AG09309 (cell line): ENCODE data around the gene PROP1.
"Not testable (repeated sequence)": the region's sequence is repeated elsewhere in the genome, so short reads cannot be mapped to it uniquely, and the experiment has no call there.

ENCODE experiments used
- DNase-seq: peaks from one replicate; pipeline ENCODE4 v3.0.0-alpha.2; 2010; ENCODE audit warnings: low read depth
- H3K4me3 ChIP-seq: 2 replicates; pipeline ENCODE4 v1.5.1; 2011; ENCODE audit warnings: mild to moderate bottlenecking, low read depth, low read length, moderate library complexity; ENCODE audit not compliant: control insufficient read depth
- TF ChIP-seq, protein P1 (sequence below): IDR thresholded peaks from 2 replicates; pipeline ENCODE4 v1.5.1; 2011; ENCODE audit warnings: mild to moderate bottlenecking, low read depth, low read length, inconsistent platforms; ENCODE audit not compliant: insufficient read depth, control insufficient read depth; ENCODE audit errors: missing control alignments

The PROP1 gene

GRCh38 chr5:177980743-177981151 is 15.3 kb downstream of the PROP1 start:
- TF ChIP-seq, protein P1, sequence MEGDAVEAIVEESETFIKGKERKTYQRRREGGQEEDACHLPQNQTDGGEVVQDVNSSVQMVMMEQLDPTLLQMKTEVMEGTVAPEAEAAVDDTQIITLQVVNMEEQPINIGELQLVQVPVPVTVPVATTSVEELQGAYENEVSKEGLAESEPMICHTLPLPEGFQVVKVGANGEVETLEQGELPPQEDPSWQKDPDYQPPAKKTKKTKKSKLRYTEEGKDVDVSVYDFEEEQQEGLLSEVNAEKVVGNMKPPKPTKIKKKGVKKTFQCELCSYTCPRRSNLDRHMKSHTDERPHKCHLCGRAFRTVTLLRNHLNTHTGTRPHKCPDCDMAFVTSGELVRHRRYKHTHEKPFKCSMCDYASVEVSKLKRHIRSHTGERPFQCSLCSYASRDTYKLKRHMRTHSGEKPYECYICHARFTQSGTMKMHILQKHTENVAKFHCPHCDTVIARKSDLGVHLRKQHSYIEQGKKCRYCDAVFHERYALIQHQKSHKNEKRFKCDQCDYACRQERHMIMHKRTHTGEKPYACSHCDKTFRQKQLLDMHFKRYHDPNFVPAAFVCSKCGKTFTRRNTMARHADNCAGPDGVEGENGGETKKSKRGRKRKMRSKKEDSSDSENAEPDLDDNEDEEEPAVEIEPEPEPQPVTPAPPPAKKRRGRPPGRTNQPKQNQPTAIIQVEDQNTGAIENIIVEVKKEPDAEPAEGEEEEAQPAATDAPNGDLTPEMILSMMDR: no peak

DNA sequence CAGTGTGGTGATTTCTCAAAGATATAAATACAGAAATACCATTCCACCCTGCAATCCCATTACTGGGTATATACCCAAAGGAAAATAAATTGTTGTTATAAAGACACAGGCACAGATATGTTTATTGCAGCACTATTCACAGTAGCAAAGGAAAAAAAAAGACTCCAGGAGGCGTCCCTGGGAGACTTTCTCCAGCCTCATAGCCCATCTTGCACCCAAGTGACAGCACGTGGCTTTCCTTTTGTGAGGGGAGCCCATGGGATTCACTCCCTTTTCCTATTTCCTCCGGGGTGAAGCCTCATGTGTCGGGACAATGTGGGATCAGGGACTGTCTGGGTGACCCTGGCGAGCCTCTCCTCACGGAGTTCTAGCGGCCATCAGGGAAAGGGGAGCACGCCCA is 18.4 kb downstream of the PROP1 start:
- not testable (repeated sequence) for H3K4me3 ChIP-seq, DNase-seq

More at GRCh38 chr5:177980743-177981151, 15.3 kb downstream of the PROP1 start:
- H3K4me3 ChIP-seq: no peak overlapping the region
- DNase-seq: no peak

GRCh38 chr5:177973066-177973635 is 22.9 kb downstream of the PROP1 start:
- TF ChIP-seq, protein P1: no peak
- peak; percentile 16 for DNase-seq

DNA sequence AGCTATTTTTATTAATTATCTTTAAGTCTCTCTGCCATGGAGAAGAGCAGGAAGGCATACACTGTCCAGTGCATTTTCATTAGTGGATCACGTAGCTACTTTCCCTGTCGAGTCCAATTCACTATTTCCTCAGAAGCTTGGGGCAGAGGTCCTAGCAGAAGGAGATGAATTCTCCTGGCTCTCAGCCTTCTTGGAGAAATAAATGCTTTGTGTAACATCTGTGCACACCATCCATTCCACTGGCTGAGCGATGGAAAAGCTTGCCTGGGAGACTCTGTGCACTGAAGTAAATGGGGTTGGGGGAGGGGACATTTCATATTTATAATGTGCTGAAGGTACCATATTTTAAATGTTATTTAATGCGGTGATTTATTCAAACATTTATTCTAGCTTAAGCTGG is 23.4 kb downstream of the PROP1 start:
- TF ChIP-seq, protein P1: no peak
- DNase-seq: peak; percentile 33
- no peak overlapping the region for H3K4me3 ChIP-seq

More at GRCh38 chr5:177973066-177973635, 22.9 kb downstream of the PROP1 start:
- no peak overlapping the region for H3K4me3 ChIP-seq

- H3K4me3 ChIP-seq, DNase-seq: not testable (repeated sequence)
These were observed 24.0 kb downstream of the PROP1 start for GRCh38 chr5:177972014-177972413.

GRCh38 chr5:177968661-177969211 is 27.3 kb downstream of the PROP1 start:
- H3K4me3 ChIP-seq: no peak overlapping the region
- no peak for DNase-seq
- TF ChIP-seq, protein P1: no peak

- DNase-seq: no peak
These were observed 28.7 kb downstream of the PROP1 start for GRCh38 chr5:177967221-177967887.

More at GRCh38 chr5:177967221-177967887, 28.7 kb downstream of the PROP1 start:
- no peak overlapping the region for H3K4me3 ChIP-seq
- TF ChIP-seq, protein P1: no peak
